Mesendoderm (in vitro differentiated cells): ENCODE results near the gene SMYD3.

Experiments used
- DNase-seq: peaks from one replicate; pipeline ENCODE4 v3.0.0; 2013
- H2AK5ac ChIP-seq: 2 replicates; pipeline ENCODE4 v1.6.1; 2013; ENCODE audit warnings: low read length, inconsistent platforms
- H2BK120ac ChIP-seq: 2 replicates; pipeline ENCODE4 v1.6.1; 2013; ENCODE audit warnings: low read depth, mild to moderate bottlenecking, low read length, moderate library complexity, mixed read lengths
- H2BK15ac ChIP-seq: replicated peaks from 2 replicates; pipeline ENCODE4 v1.6.1; 2013; ENCODE audit warnings: low read depth, mild to moderate bottlenecking, moderate library complexity
- H2BK5ac ChIP-seq: 2 replicates; pipeline ENCODE4 v1.6.1; 2013; ENCODE audit warnings: low read length, inconsistent platforms
- H3K18ac ChIP-seq: 2 replicates; pipeline ENCODE4 v1.6.1; 2013; ENCODE audit warnings: mild to moderate bottlenecking, low read length, mixed read lengths
- H3K23ac ChIP-seq: one replicate; pipeline ENCODE4 v1.6.1; 2013; ENCODE audit warnings: low read length
- H3K27ac ChIP-seq: 2 replicates; pipeline ENCODE4 v1.5.1; 2013; ENCODE audit warnings: low read depth, mild to moderate bottlenecking, inconsistent platforms, low read length, moderate library complexity
- H3K27me3 ChIP-seq: 2 replicates; pipeline ENCODE4 v1.6.1; 2013; ENCODE audit warnings: low read length, control low read depth, mild to moderate bottlenecking, inconsistent platforms; ENCODE audit not compliant: insufficient read depth, poor library complexity
- H3K36me3 ChIP-seq: 2 replicates; pipeline ENCODE4 v1.6.1; 2013; ENCODE audit warnings: low read length, inconsistent platforms; ENCODE audit not compliant: control insufficient read depth, insufficient read depth
- H3K4ac ChIP-seq: one replicate; pipeline ENCODE4 v1.6.1; 2013; ENCODE audit warnings: low read depth, mild to moderate bottlenecking, low read length, moderate library complexity
- H3K4me1 ChIP-seq: 2 replicates; pipeline ENCODE4 v1.6.1; 2013; ENCODE audit warnings: low read depth, low read length, inconsistent platforms; ENCODE audit not compliant: control insufficient read depth
- H3K4me2 ChIP-seq: 2 replicates; pipeline ENCODE4 v1.6.1; 2013; ENCODE audit warnings: low read length
- H3K4me3 ChIP-seq: 2 replicates; pipeline ENCODE4 v1.5.1; 2013; ENCODE audit warnings: mild to moderate bottlenecking, low read length
- H3K56ac ChIP-seq: one replicate; pipeline ENCODE4 v1.6.1; 2013; ENCODE audit warnings: low read length
- H3K79me1 ChIP-seq: 2 replicates; pipeline ENCODE4 v1.6.1; 2013; ENCODE audit warnings: low read length, inconsistent platforms
- H3K79me2 ChIP-seq: 2 replicates; pipeline ENCODE4 v1.6.1; 2013; ENCODE audit warnings: mild to moderate bottlenecking, low read length; ENCODE audit not compliant: control insufficient read depth, insufficient read depth
- H3K9ac ChIP-seq: 2 replicates; pipeline ENCODE4 v1.6.1; 2013; ENCODE audit warnings: low read length, inconsistent platforms
- H4K5ac ChIP-seq: one replicate; pipeline ENCODE4 v1.6.1; 2013; ENCODE audit warnings: low read length
- H4K8ac ChIP-seq: one replicate; pipeline ENCODE4 v1.6.1; 2013; ENCODE audit warnings: low read depth, mild to moderate bottlenecking, control low read depth, low read length, moderate library complexity
- WGBS: extraction: QIAGEN DNeasy Blood & Tissue Kit; methylation state at CpG from one replicate; pipeline ENCODE4 v1.1.7; 2013; ENCODE audit warnings: low lambda C conversion rate, missing lambda C conversion rate; ENCODE audit not compliant: insufficient coverage; ENCODE audit errors: extremely low coverage; 5-methylcytosine and 5-hydroxymethylcytosine counted together

The SMYD3 gene

DNA sequence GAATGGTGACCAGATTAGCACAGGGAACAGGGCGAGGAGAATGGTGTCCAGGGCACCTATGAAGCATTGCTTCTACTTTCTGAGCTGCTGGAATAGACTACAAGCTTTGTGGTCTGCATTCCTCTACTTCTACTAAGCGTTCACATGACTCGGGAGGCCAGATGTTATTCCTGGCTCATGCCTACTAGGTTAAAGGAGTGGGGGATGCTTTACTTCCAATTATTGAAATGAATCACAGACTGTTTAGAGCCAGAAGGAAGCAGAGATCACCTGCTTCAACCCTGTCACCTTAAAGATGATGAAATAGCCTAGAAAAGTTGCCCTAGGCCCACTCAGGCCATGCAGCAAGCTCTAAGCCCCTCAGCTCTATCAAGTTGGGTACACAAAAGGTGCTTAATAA, 718.8 kb downstream of the SMYD3 start:
- Histone ChIP-seq H3K18ac (no peak overlapping the region), H3K4me2 (no peak overlapping the region), H2BK120ac (no peak overlapping the region), H3K23ac (no peak overlapping the region), H2AK5ac (no peak overlapping the region), H3K9ac (no peak overlapping the region), H3K79me2 (no peaks in the 10 kb centered on the region), H3K4ac (no peak overlapping the region), H4K8ac (no peak overlapping the region), H2BK15ac (no peak overlapping the region), H3K4me1 (no peaks in the 10 kb centered on the region), H3K27ac (no peak overlapping the region), H3K36me3 (no peaks in the 10 kb centered on the region), H4K5ac (no peak overlapping the region), H3K4me3 (no peak overlapping the region), H3K56ac (no peak overlapping the region), H3K27me3 (no peaks in the 10 kb centered on the region), H2BK5ac (no peak overlapping the region), H3K79me1 (no peaks in the 10 kb centered on the region)
- no peak for DNase-seq
- no CpG with 5 or more reads among the region's 3 CpGs for WGBS

DNA sequence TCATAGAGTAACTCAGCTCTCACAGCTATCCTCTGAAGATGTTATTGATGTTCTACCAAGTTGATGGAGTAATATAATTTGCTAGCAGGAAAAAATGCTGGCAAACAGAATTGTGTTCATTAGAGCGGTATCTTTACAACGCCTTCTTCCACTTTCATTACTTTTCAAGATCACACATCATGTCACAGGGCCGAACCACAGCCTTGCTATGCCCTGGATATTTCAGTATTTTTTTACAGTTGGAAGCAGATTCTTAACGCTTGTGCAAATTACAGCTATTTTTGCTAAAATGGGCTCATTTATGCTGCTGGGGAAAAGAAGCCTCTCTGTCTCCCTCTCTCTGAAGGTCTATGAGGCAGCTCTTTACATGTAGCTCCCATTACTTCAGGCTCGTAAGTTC, 720.1 kb downstream of the SMYD3 start:
- Histone ChIP-seq H3K4me2 (no peak overlapping the region), H3K36me3 (no peaks in the 10 kb centered on the region)
- no CpG with 5 or more reads among the region's 5 CpGs for WGBS

DNA sequence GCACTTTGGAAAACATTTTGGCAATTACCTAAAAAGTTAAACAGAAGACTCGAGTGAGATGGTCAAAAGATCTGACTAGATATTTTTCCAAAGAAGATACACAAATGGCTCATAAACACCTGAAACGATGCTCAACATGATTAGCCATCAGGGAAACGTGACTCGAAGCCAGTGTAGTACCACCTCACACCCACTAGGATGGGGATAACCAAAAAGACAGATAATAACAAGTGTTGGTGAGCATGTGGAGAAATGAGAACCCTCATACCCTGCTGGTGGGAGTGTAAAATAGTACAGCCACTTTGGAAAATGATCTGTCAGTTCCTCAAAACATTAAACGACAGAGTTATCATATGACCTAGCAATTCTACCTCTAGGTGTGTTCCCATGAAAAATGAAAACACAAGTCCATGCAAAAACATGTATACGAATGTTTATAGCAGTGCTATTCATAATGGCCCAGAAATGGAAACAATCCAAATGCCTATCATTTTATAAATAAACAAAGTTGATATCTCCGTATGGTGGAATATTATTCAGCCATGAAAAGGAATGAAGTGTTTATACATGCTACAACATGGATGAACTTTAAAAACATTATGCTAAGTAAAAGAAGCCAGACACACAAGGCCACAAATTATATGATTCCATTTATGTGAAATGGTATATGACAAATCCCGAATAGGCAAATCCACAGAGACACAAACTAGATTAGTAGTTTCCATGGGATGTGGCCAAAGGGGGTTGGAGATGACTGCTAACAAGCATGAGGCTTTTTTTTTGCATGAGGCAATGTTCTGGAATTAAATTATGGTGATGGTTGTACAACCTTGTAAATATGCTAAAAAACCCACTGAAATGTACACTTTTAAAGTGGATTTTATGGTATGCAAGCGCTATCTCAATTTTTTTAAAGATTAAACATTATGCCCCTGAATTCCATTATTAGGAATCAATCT, 727.0 kb downstream of the SMYD3 start:
- H2AK5ac ChIP-seq = no peak overlapping the region
- no peak overlapping the region for H4K8ac ChIP-seq
- no peak overlapping the region for H3K18ac ChIP-seq
- no peak overlapping the region for H3K4me3 ChIP-seq
- H3K36me3 ChIP-seq = no peaks in the 10 kb centered on the region
- DNase-seq = no peak
- H3K9ac ChIP-seq = no peak overlapping the region
- no peaks in the 10 kb centered on the region for H3K4me1 ChIP-seq
- no peaks in the 10 kb centered on the region for H3K27me3 ChIP-seq
- no peak overlapping the region for H2BK5ac ChIP-seq
- no peak overlapping the region for H3K27ac ChIP-seq
- H3K4me2 ChIP-seq = no peak overlapping the region
- no peak overlapping the region for H2BK120ac ChIP-seq
- no peak overlapping the region for H2BK15ac ChIP-seq
- no peak overlapping the region for H3K56ac ChIP-seq
- H3K79me2 ChIP-seq = no peaks in the 10 kb centered on the region
- no CpG with 5 or more reads among the region's 9 CpGs for WGBS
- H3K23ac ChIP-seq = no peak overlapping the region
- no peak overlapping the region for H4K5ac ChIP-seq
- no peak overlapping the region for H3K4ac ChIP-seq
- H3K79me1 ChIP-seq = no peaks in the 10 kb centered on the region

More for the DNA sequence above, 720.1 kb downstream of the SMYD3 start:
- no peak overlapping the region for H2BK15ac ChIP-seq
- H3K23ac ChIP-seq = no peak overlapping the region
- H3K79me1 ChIP-seq = no peaks in the 10 kb centered on the region
- H3K4me1 ChIP-seq = no peaks in the 10 kb centered on the region
- H3K4me3 ChIP-seq = no peak overlapping the region
- H3K4ac ChIP-seq = no peak overlapping the region
- H3K18ac ChIP-seq = no peak overlapping the region
- H4K8ac ChIP-seq = no peak overlapping the region
- no peak for DNase-seq
- H4K5ac ChIP-seq = no peak overlapping the region
- no peaks in the 10 kb centered on the region for H3K79me2 ChIP-seq
- H3K9ac ChIP-seq = no peak overlapping the region
- H2AK5ac ChIP-seq = no peak overlapping the region
- H3K27me3 ChIP-seq = no peaks in the 10 kb centered on the region
- no peak overlapping the region for H3K56ac ChIP-seq
- no peak overlapping the region for H2BK5ac ChIP-seq
- no peak overlapping the region for H3K27ac ChIP-seq
- H2BK120ac ChIP-seq = no peak overlapping the region

DNA sequence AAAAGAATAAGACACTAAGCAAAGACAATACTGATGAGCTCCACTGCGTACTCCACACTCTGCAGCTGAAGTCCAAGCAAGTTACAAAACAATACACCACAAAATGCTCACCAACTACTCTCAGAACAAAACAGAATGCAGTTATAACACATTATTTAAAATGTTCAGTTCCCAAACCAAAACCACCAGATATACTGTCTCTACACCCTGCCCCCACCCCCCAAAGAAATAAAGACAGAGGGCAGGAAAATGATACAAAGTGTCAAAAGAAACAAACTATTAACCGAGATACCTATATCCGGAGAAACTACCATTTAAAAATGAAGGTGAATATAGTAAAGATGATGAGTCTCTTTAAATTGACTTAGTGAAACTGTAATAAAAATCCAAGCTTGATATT, 729.3 kb downstream of the SMYD3 start:
- Histone ChIP-seq H3K4me2 (no peak overlapping the region), H3K4me1 (no peaks in the 10 kb centered on the region), H3K18ac (no peak overlapping the region), H4K5ac (no peak overlapping the region), H3K9ac (no peak overlapping the region), H3K27me3 (no peaks in the 10 kb centered on the region), H2BK120ac (no peak overlapping the region), H3K79me1 (no peaks in the 10 kb centered on the region), H3K27ac (no peak overlapping the region), H3K36me3 (no peaks in the 10 kb centered on the region), H3K23ac (no peak overlapping the region), H4K8ac (no peak overlapping the region), H2BK15ac (no peak overlapping the region), H3K4ac (no peak overlapping the region), H3K4me3 (no peak overlapping the region), H3K79me2 (no peaks in the 10 kb centered on the region), H2AK5ac (no peak overlapping the region), H3K56ac (no peak overlapping the region), H2BK5ac (no peak overlapping the region)
- no CpG with 5 or more reads among the region's 3 CpGs for WGBS
- no peak for DNase-seq

DNA sequence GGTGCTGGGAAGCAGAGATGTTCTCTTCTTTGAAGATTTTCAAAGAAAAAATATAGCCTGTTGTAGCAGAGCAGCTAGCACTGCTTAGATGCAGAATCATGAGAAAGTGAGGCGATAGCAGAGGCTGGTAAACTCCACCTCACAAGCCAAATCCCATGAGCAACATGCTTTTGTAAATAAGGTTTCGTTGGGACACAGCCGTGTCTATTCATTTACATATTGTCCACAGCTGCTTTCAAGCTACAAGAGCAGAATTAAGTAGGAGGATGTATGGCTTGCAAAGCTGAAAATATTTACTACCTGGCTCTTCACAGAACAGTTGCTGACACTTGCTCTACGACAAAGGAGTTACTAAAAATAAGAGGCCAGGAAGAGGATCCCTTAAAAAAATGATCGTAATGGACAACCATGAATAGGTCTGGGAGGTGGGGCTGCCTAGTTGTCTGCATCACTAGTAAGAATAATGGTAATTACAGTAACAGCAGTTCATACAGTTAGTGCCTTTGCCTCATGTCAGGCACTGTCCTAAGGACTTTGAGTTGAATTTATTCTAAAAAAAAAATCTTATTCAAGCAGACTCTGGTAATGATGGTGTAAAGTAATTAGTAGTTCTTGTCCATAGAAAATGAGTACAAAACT, 730.3 kb downstream of the SMYD3 start:
- WGBS = no CpG with 5 or more reads among the region's 5 CpGs
- Histone ChIP-seq H3K56ac (no peak overlapping the region), H2AK5ac (no peak overlapping the region), H4K5ac (no peak overlapping the region), H3K27me3 (no peaks in the 10 kb centered on the region), H3K79me1 (no peaks in the 10 kb centered on the region), H3K4me2 (no peak overlapping the region), H3K4ac (no peak overlapping the region), H3K36me3 (no peaks in the 10 kb centered on the region), H4K8ac (no peak overlapping the region), H2BK120ac (no peak overlapping the region), H3K79me2 (no peaks in the 10 kb centered on the region), H3K18ac (no peak overlapping the region), H2BK5ac (no peak overlapping the region), H3K4me1 (no peaks in the 10 kb centered on the region), H3K9ac (no peak overlapping the region), H2BK15ac (no peak overlapping the region), H3K4me3 (no peak overlapping the region), H3K23ac (no peak overlapping the region), H3K27ac (no peak overlapping the region)
- no peak for DNase-seq
